Kidney epithelial cell (primary cell): ENCODE measurements around the gene MGMT. TPM values are rescaled to one million over a fixed set of nuclear protein-coding genes. Genes with fewer than 3 reads are reported as not detected.

Experiments
- DNase-seq: peaks from one replicate; pipeline ENCODE4 v3.0.0-alpha.2; 2010; ENCODE audit warnings: low read depth
- H3K27me3 ChIP-seq: 2 replicates; pipeline ENCODE4 v1.6.0; 2011; ENCODE audit warnings: low read length; ENCODE audit not compliant: control insufficient read depth, insufficient read depth
- H3K36me3 ChIP-seq: 2 replicates; pipeline ENCODE4 v1.5.1; 2011; ENCODE audit warnings: low read length; ENCODE audit not compliant: control insufficient read depth, insufficient read depth
- H3K4me3 ChIP-seq: 2 replicates; pipeline ENCODE4 v1.5.1; 2011; ENCODE audit warnings: low read depth, mild to moderate bottlenecking, control low read depth, low read length
- CTCF ChIP-seq: IDR thresholded peaks from 2 replicates; pipeline ENCODE4 v1.5.1; 2011; ENCODE audit warnings: mild to moderate bottlenecking, moderate library complexity, low read length, control low read depth, inconsistent platforms; ENCODE audit not compliant: insufficient read depth, poor library complexity, severe bottlenecking
- total RNA-seq: library from RNA; depleted of rRNA; stranded (reverse); fragments of >200 nt; gene quantifications from 2 replicates; pipeline ENCODE4 v1.2.3, GENCODE V29; 2015

The MGMT gene
- total RNA-seq, 1 donor from 2014 or later = 36.1 TPM

- H3K27me3 ChIP-seq = no peaks in the 10 kb centered on the region
- no peak for TF ChIP-seq CTCF
- DNase-seq = no peak
- no peaks in the 10 kb centered on the region for H3K36me3 ChIP-seq
- no peak overlapping the region for H3K4me3 ChIP-seq
Observed at GRCh38 chr10:129652521-129653201, 185.6 kb downstream of the MGMT start.

- no peak for TF ChIP-seq CTCF
- Histone ChIP-seq H3K4me3 (no peak overlapping the region), H3K36me3 (no peaks in the 10 kb centered on the region), H3K27me3 (no peaks in the 10 kb centered on the region)
- DNase-seq = no peak
Observed at GRCh38 chr10:129653428-129653827, 186.4 kb downstream of the MGMT start.

DNA sequence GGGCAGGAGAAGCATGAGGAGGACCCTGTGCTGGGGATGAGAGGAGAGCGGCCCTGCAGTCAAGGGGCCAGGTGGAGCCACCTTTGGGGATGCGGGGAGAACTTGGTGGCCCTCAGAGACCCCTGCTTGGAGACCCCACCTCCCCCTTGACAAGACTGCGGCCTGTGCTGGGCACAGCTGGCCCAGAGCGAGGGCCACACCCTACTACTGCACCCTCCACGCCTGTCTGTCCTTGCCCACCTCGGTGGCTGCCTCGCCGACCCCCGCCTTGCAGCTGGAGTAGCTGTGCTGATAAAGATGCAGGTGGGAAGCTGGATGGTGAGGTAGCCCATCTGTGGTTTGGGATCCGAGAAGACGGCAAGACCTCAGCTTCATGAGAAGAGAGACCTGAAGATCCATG, 186.8 kb downstream of the MGMT start:
- Histone ChIP-seq H3K27me3 (no peaks in the 10 kb centered on the region), H3K36me3 (no peaks in the 10 kb centered on the region), H3K4me3 (no peak overlapping the region)
- TF ChIP-seq CTCF = no peak
- no peak for DNase-seq

- DNase-seq = no peak
- Histone ChIP-seq H3K36me3 (no peaks in the 10 kb centered on the region), H3K4me3 (no peak overlapping the region), H3K27me3 (no peaks in the 10 kb centered on the region)
- no peak for TF ChIP-seq CTCF
Observed at GRCh38 chr10:129654461-129654860, 187.4 kb downstream of the MGMT start.

DNA sequence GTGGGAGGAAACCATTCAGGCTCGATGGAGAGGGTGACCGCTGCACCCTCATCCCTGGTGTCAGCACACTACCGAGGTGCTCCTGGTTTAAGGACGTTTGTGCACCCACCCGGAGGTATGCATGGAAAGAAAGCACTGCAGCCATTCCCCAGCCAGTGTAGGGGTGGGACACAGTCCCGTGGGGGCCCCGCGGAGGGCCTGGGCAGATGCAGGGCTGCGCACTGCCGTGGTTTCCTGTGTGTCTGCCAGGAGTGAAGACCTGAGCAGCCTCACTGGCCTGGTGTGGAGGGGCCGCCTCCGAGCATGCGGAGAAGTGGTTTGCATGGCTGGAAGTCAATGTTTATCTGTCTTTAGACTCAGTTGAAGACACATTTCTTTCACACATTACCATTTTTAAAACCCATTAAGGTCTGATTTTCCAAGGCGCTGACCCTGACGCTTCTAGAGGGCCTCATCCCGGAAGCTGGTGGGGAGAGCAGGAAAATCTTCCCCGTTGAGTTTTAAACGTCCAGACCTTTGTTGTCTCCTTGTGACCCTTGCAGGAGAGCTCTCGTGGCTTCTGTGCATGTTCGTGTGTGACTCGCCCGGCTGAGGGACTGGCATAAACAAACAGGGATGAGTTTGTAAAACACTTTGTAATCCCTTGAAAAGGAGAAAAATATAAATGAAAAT, 188.1 kb downstream of the MGMT start:
- TF ChIP-seq CTCF = no peak
- no peaks in the 10 kb centered on the region for H3K36me3 ChIP-seq
- no peak overlapping the region for H3K4me3 ChIP-seq
- H3K27me3 ChIP-seq = no peaks in the 10 kb centered on the region
- no peak for DNase-seq

DNA sequence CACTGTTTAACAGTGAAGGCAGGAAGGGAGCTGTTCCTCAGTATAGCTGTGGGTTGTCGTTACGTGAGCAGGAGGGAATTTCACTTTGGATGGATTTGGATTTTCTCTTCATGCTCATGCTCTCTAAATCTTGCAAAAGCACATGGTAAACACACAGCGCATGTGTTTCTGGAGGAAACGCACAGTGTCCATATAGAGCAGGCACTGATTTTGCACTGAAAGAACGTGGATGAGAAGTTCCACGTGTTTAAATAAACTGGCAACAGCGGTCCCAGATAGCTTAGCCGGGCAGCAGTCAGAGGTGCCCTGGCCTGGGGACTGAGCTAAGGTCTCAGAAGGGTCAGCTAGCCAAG, 188.6 kb downstream of the MGMT start:
- Histone ChIP-seq H3K36me3 (no peaks in the 10 kb centered on the region), H3K27me3 (no peaks in the 10 kb centered on the region), H3K4me3 (no peak overlapping the region)
- no peak for TF ChIP-seq CTCF
- no peak for DNase-seq
